Activated gamma-delta T cell treated with anti-CD3 and anti-CD28 coated beads, Interleukin-2, amount 50 U/mL, for 16 hours (primary cell): ENCODE results near the gene OR13C4.
"Not testable (repeated sequence)": the region's sequence is repeated elsewhere in the genome, so short reads cannot be mapped to it uniquely, and the experiment has no call there.

Experiments
- DNase-seq: peaks from one replicate; pipeline ENCODE4 v3.0.0-alpha.2; 2020; ENCODE audit warnings: low read depth

The OR13C4 gene

DNA sequence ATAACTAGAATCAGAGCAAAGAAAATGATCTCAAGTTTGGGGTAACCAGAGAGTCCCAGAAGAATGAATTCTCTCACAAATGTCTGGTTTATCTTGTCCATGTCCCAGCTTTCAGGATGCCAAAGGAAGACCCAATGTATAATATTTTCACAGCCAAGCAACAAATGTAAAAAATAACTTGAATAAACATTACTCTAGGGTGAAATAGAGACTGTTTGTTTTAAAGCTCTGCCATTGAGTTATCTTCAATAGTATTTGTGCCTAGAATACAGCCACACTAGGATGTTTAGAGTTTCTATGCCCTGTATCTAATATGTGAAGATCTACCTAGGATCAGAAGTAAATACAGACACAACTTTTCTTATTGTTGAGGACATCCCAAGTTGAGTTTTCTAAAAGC is at the start of gene OR13C4:
TSS of gene OR13C4 (minus strand) at position 101 of the 400 bp plus-strand sequence. CDS start at position 101, 0 bp downstream.
- no peak for DNase-seq

DNA sequence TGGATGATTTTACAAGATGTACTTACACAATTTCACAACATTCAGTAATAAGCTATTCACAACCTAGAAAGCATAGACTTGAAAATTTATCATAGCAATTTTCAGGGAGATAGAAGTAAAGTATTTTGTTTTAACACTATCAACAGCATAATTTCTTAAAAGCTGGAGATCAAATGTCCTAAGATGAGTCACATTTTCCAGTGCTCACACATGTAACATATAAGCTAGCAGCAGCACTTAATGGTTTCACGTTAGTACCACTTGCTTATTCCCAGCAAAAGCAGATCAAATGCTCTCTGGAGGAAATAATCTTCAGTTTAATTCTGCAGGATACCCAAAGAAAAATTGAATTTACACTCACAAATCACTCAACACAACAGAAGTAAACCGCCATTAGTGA is 48.4 kb upstream of the OR13C4 start:
- no peak for DNase-seq

DNA sequence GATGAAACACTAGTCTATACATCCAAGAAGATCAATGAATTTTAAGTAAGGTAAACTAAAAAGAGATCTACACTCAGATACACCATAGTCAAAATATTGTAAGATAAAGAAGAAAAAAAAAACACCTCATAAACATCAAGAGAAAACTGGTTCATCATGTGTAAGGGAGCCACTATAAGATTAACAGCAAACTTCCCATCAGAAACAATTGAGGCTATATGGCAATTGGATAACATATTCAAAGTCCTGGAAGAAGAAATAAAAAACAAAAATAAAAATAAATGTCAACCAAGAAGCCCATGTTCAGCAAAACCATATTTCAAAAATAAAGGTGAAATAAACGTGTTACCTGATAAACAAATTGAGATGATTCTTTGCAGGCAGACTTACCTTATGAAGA is 45.6 kb upstream of the OR13C4 start:
- no peak for DNase-seq

- no peak for DNase-seq
Observed at GRCh38 chr9:104568868-104569267, 41.9 kb upstream of the OR13C4 start, which contains the start of gene OR13C8. Gene OR13C8 (plus strand): TSS chr9:104569168. CDS start chr9:104569168, 0 bp downstream.

- DNase-seq, result no peak
Observed at GRCh38 chr9:104564358-104564757, 37.3 kb upstream of the OR13C4 start.

GRCh38 chr9:104556830-104557634 is 30.0 kb upstream of the OR13C4 start:
- DNase-seq, result no peak

DNA sequence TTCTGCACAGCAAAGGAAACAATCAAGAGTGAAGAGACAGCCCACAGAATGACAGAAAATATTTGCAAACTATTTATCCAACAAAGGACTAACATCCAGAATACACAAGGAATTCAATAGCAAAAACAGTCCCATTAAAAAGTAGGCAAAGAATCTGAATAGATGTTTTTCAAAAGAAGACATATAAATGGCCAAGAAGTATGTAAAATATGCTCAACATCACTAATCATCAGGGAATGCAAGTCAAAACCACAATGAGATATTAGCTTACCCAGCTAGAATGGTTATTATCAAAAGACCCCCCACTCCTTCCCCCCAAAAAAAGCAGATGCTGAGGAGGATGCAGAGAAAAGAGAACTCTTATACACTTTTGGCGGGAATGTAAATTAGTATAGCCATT is 28.5 kb upstream of the OR13C4 start:
- DNase-seq, result no peak

DNA sequence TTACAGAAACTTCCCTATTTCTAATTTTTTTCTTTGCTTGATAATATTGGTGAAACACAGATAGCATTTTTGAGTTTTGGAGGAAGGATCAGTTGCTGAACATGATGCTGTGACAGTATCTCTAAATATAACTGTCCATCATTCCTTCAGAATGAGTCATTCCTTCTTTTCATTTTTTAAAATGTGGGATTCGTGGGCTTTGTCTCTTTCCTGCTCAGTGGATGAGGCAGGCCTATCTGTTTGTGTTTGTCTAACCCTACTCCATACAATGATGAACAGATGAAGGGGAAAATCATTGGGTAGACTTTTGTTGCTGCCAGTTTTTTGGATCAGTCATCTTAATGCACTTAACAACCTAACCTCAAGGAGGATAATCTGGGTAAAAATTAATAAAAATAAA is 26.3 kb upstream of the OR13C4 start:
- DNase-seq, result no peak

DNA sequence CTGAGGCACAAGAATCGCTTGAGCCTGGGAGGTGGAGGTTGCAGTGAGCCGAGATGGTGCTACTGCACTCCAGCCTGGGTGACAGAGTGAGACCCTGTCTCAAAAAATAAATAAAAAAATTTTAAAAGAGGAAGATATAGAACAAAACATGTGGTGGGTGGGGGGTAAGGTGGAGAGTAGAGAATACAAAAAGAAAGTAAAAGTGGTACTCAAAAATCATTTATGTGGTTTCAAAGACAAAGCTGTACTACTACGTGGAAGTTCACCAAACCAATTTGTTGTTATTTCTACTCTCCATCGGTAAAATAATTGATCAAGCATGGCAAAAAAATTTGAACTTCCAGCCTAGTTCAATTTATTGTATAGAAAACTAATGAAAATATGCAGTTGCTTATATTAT is 17.6 kb upstream of the OR13C4 start:
- DNase-seq, result no peak

- no peak for DNase-seq
Observed at GRCh38 chr9:104539275-104539674, 12.3 kb upstream of the OR13C4 start.

GRCh38 chr9:104536756-104537155 is 9.7 kb upstream of the OR13C4 start, which contains the start of gene OR13C3:
Gene OR13C3 (minus strand): TSS chr9:104536856. CDS start chr9:104536723, 133 bp downstream.
- no peak for DNase-seq

DNA sequence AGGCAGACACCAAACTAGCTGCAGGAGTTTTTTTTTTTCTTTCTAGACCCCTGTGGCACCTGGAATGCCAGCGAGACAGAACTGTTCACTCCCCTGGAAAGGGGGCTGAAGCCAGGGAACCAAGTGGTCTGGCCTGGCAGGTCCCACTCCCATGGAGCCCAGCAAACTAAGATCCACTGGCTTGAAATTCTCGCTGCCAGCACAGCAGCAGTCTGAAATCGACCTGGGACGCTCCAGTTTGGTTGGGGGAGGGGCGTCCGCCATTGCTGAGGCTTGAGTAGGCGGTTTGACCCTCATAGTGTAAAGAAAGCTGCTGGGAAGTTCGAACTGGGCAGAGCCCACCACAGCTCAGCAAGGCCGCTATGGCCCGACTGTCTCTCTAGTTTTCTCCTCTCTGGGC is 6.8 kb downstream of the OR13C4 start:
- DNase-seq, result not testable (repeated sequence)

DNA sequence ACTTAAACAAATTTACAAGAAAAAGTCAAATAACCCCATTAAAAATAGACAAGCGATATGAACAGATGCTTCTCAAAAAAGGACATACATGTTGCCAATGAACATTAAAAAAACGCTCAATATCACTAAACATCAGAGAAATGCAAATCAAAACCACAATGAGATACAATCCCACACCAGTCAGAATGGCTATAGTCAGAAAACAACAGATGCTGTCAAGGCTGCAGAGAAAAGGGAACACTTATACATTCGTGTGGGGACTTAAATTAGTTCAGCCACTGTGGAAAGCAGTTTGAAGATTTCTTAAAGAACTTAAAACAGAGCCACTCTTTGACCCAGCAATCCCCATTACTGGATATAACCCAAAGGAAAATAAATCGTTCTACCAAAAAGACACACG is 12.1 kb downstream of the OR13C4 start:
- no peak for DNase-seq

- DNase-seq, result no peak
Observed at GRCh38 chr9:104506565-104506964, 20.4 kb downstream of the OR13C4 start.

DNA sequence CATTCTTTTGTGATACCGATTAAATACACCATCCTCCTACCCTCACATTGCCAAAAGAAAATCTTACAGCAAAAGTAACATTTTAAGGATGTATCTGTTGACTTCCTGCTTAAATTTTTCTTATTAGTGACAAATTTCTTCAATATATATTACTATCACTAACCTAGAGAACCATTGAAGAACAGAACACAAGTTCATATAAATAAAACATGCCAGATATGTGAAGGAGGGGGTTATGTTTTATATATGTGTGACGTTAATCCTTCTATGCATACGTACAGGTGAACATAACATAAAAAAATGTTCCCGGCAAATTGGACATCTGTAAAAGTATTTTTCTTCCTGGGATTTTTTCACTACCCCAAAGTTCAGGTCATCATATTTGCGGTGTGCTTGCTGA is 23.0 kb downstream of the OR13C4 start, which contains the start of gene OR13F1:
TSS of gene OR13F1 (plus strand) at position 301 of the 400 bp plus-strand sequence. CDS start at position 301, 0 bp downstream.
- no peak for DNase-seq

DNA sequence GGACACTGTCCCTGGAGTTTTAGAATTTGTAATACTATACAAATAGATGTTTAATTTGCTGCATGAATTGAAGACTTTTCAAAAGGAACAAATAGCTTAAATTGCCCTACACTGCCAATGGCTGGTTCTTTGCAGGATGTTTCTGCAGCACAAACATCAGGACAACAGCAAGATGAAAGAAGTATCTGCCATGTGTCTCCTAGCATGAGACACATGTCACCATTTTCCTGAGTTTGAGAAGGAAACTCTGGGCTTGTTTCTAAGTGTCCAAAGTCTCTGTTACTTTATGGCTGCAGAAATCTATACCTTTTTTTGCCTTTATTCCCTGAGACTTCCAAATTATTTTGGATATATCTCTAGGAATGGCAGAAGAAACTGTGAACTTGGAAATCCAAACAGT is 23.6 kb downstream of the OR13C4 start:
- no peak for DNase-seq

GRCh38 chr9:104494808-104495207 is 32.2 kb downstream of the OR13C4 start:
- DNase-seq, result no peak

GRCh38 chr9:104485014-104485413 is 42.0 kb downstream of the OR13C4 start:
- DNase-seq, result no peak

DNA sequence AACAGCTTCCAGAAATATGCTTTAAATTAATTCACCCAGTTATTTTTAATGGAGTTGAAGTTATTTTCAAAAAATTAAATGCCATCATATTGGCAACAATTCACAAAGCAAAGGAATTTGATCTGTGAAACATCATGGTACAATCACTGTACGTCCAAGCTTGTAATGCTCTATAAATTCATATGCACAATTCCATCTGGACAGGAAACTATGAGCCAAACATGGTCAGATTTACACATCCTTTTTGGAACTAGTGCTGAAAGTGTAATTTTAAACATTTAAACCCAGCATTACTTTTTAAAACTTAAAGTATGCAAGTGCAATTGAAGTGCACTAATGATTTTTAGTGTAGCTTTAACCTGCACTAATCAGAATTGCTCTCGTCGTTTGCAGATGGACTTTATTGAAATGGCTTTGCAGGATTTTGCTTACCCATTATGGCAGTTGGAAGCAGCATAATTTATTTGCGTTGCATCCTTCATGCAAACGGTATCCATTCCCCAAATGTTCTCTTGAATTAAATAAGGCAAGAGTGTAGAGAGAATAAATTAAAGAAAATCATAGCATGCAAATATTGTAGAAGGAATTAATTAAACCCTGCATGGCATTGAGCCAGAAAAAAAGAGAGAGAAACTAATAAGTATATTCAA is 44.0 kb downstream of the OR13C4 start:
- no peak for DNase-seq
